Upper lobe of left lung (tissue), 4 donors: ENCODE results near the gene GCFC2.

Source experiments
- POLR2A ChIP-seq, 4 donors: fragments of 450-650 bp; IDR thresholded peaks; one replicate each; pipeline ENCODE4 v1.5.1; 2016 to 2017; ENCODE audit warnings: antibody characterized with exemption in 4 of 4, mild to moderate bottlenecking in 2 of 4
- POLR2AphosphoS5 ChIP-seq, 2 donors: sonication (generic); formaldehyde crosslinking; IDR thresholded peaks; one replicate each; pipeline ENCODE4 v1.5.1; 2017; ENCODE audit warnings: antibody characterized with exemption in 2 of 2
- TF ChIP-seq, protein P1 (sequence below), 6 experiments: fragments of 450-650 bp in 4 of 6; fragments of 200-600 bp in 2 of 6; sonication (generic) in 2 of 6; IDR thresholded peaks; one replicate each; pipeline ENCODE4 v1.5.1; 2016 to 2019; ENCODE audit warnings: antibody characterized with exemption in 6 of 6

DNA sequence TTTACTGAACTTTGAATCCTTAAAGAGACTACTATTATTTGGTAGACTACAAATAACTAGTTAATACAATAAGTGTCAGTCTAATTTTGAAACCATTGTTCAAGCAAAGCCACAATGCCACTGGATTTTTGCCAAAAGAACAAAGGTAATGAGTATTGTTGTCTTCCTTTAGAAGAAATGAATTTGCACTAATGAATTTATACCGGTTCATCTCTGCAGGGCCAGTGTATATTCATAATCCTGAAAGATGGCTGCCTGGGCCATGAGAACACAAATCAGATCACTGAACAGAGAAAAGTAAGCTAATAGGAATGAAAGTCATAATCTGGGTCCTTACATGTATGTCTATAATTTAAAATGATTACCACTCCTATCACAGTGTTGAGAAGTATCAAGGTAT, 31.2 kb downstream of the GCFC2 start:
- TF ChIP-seq, protein P1, sequence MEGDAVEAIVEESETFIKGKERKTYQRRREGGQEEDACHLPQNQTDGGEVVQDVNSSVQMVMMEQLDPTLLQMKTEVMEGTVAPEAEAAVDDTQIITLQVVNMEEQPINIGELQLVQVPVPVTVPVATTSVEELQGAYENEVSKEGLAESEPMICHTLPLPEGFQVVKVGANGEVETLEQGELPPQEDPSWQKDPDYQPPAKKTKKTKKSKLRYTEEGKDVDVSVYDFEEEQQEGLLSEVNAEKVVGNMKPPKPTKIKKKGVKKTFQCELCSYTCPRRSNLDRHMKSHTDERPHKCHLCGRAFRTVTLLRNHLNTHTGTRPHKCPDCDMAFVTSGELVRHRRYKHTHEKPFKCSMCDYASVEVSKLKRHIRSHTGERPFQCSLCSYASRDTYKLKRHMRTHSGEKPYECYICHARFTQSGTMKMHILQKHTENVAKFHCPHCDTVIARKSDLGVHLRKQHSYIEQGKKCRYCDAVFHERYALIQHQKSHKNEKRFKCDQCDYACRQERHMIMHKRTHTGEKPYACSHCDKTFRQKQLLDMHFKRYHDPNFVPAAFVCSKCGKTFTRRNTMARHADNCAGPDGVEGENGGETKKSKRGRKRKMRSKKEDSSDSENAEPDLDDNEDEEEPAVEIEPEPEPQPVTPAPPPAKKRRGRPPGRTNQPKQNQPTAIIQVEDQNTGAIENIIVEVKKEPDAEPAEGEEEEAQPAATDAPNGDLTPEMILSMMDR (IDR thresholded peaks at IDR 0.05) = no peak
- TF ChIP-seq POLR2A (IDR thresholded peaks at IDR 0.05) (no peak), POLR2AphosphoS5 (IDR thresholded peaks at IDR 0.05) (no peak)
